Stimulated activated CD8-positive, alpha-beta memory T cell treated with anti-CD3 and anti-CD28 coated beads, Interleukin-12 subunit alpha, Interleukin-12 subunit beta, amount 100 ng/mL, for 4 hours (primary cell): Measurements from ENCODE around the gene MBNL1.

Experiments used
- DNase-seq: peaks from one replicate; pipeline ENCODE4 v3.0.0-alpha.2; 2020; ENCODE audit warnings: low read depth

Gene MBNL1

DNA sequence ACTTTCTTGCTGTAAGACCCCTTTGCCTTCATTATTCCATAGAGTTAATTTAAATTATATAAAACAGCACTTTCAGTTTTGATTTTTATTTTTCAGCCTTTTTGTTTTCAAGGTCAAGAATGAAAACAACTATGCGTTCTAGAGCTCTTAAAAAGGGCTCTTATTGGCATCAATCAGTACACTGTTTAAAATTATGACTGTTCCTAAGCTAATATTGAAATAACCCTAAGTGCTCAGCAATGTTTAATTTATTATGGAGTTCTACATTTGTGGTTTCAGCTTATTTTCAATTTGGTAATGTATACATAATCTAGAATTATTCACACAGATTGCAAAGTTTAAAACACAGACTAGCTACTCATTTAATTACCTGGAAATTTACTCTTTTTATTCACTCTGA lies 179.4 kb downstream of the MBNL1 start:
- DNase-seq: no peak

DNA sequence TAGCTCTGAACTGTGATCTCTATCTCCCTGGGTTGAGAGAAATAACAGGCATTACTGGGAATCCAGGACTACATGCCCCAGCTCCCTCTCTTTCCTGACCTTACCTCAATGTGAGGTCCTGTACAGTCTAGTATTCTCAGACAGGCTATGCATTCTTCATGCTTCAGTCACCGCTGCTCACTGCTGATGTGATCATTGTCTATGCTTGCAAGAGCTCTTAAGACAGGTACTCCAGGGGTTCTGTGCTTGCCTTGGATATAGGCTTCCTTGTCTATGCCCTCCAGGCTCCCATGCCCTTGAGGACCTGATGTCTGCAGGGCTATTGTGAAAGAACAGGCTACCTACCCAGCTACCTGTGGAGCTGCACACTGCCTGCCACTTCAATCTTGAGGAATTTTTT lies 183.6 kb downstream of the MBNL1 start:
- DNase-seq: no peak

DNA sequence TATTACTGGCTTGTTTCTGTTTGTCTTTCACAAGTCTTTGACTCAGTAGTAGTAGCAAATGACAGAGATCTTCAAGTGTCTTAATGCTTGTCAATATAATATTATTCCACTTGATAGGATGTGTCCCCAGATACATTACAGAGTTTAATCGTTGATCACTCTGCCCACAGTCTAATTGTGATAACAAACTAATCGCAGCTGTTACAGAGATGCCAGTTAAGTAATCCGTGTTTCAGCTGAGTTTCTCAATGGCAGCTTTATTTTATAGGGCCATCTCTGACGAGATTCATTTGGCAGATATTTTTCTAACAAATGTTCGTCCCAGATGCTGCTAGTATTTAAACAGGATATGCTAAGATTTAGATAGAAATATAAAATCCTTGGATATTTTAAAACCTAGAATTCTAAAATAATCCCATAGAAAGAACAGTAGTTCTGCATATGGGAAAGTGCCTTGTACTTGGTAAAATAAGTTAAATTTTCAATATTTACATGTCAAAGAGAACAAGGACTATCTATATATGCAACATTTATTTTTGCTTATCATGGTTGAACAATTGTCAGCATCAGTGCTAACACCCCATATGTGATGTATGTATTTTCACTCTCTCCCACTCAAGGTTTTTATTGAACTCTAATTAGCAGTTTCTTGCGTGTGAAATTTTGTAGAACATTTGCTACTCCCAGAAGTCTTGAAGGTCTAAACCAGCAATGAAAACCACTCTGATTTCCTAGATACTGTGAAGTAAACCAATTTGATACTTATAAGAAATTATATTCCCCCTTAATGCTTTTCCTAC lies 185.5 kb downstream of the MBNL1 start:
- DNase-seq: no peak

DNA sequence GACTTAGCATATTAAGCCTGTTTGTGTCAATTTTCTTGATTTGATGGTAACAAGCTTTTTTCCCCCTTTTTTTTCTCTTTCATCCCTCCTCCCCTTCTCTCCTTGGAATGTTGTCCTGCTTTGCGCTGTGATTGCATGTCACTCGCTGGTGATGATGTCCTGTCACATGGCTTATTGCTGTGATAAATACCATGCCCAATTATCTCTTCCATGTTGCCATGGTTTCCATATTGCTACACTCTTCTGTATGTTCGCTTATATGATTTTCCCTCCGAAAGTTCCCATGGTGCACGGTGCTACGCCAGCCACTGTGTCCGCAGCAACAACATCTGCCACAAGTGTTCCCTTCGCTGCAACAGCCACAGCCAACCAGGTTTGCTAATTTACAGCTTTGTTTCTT lies 187.3 kb downstream of the MBNL1 start:
- DNase-seq: no peak

- DNase-seq: no peak
These were observed 189.0 kb downstream of the MBNL1 start for GRCh38 chr3:152457500-152458375.

- DNase-seq: no peak
These were observed 189.8 kb downstream of the MBNL1 start for GRCh38 chr3:152458376-152459117.

- DNase-seq: no peak
These were observed 190.4 kb downstream of the MBNL1 start for GRCh38 chr3:152459118-152459515.

- no peak for DNase-seq
These were observed 190.8 kb downstream of the MBNL1 start for GRCh38 chr3:152459572-152459971.

DNA sequence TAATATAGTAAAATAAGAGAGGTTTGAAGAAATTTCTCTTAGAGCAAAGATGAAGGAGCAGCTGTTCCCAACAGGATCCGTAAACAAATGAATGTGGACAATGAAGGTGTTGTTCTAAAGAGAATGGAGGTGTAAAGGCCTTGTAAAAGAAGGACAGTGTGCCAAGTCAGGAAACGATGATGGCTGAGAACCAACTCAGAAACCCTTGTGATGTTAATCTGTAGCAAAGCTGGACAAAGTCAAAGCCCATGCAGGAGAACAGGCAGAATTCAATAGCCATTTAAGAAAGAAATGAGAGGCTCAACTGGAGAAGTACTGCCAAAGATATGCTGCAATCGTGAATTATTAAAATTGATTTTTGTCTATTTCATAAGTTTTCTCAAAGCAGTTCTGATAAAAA lies 192.2 kb downstream of the MBNL1 start:
- DNase-seq: no peak

DNA sequence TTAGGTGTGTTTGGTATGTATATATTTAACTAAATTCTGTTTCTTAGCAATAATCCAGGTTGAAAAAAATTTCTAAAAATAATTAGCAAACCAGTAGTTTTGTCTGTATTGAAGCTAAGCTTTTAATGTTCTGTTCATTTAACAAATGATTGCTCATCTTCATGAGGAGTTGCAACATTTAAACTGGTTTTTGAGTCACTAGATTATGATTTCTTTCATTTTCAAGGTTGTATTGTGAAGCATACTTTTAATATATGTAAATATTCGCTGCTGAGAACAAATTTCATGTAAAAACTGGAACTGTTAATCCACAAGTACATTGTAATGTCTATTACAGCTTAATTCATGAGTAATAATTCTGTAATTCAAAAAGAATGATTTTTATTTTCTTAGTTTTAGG lies 192.7 kb downstream of the MBNL1 start:
- DNase-seq: no peak

- DNase-seq: no peak
These were observed 198.1 kb downstream of the MBNL1 start for GRCh38 chr3:152466784-152467183.

DNA sequence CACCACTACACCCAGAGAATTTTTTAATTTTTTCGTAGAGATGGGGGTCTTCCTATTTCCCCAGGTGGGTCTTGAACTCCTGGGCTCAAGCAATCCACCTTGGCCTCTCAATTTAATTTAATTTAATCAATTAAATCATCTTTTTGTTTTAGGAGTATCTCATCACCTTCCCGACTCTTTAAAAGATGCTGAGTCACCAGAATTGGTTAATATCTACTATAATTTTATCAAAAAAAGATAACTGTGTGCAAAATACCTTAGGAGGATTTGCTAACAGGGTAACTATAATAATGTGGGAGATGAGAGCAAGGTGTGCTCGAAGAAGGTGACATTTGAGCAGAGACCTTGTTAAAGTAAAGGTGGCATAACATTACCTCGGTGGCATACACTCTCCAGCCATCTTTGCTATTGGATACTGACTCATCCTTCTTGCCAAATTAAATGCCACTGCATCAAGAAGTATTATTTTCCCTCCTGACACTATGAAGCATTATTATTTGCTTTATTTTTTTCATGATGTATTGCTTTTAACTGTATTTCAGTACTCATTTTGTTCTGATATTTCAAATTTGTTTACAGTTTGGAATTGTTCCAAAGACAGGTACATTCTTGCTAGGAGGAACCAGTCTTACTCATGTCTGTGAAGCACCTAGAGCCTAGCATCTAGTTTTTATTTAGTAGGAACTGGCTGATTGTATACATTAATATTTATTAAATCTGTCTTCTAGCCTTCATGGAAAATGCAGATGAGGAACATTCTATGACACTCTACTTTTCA lies 200.7 kb downstream of the MBNL1 start:
- DNase-seq: no peak

DNA sequence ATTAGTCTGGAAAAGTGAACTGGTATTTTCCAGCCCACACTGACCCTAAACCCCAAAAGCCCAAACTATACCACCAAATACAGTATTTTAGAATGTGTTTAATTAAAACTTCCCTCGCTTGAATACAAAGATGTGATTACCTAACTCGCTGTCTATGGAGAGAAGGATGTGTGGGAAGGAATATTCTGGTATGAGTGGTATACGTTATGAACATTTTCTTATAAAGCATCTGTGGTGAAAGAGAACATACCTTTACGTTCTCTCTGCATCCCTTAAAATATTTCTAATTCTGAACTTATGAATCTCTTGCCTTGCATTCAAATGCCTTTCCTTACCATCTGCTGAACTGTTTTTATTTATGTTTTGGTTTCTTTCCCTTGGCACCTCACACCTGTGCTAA lies 201.4 kb downstream of the MBNL1 start:
- no peak for DNase-seq

- DNase-seq: no peak
These were observed 202.2 kb downstream of the MBNL1 start for GRCh38 chr3:152470893-152471292.

DNA sequence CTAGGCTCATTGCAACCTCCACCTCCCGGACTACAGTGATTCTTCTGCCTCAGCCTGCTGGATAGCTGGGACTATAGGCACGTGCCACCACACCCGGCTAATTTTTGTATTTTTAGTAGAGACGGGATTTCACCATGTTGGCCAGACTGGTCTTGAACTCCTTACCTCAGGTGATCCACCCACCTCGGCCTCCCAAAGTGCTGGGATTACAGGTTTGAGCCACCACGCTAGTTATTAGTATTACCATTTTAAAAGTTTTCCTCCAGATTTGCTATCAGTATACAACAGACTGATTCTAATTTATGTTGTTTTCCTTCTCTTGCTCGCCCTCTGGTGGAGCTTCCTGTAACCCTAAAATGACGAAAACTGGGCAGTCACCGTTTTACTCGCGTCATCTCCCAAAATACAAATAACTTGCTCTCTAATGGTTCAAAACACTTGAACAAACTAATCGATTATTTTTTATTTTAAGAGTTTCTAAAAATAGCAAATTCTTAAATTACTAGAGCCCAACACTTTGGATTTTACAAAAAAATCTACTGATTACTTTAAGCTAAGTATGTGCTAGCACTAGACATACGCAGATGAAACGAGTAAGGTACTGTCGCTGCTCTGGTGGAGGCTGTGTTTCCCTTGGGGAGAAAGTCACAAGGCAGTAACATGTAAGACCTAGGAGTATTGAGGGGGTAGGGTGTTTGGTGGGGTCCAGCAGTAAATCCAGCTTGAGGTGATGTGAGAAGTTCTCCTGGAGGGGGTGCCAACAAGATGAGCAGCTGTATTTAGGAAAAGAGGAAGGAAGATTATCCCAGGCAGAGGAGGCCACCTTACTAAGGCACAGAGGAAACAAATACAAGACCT lies 203.3 kb downstream of the MBNL1 start:
- DNase-seq: peak; percentile 32

- no peak for DNase-seq
These were observed 203.9 kb downstream of the MBNL1 start for GRCh38 chr3:152472672-152472954.

DNA sequence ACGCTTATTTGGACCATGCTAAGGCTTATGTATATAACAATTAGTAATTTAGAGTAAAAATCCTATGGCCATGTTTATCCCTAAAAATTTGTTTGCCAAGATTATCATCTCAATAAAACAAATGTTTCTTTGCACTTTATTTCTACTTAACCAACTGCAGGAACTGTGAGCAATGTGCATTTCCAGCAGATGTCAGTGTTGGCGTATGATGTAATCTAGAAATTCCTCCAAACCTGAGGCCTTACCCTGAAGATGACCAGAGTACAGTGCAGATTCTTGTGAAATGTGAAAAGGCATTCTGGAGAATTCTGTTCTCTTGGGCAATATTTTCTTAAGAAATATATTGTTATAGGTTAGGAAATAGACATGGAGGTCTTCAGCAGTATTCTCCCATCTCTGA lies 205.9 kb downstream of the MBNL1 start:
- DNase-seq: no peak

DNA sequence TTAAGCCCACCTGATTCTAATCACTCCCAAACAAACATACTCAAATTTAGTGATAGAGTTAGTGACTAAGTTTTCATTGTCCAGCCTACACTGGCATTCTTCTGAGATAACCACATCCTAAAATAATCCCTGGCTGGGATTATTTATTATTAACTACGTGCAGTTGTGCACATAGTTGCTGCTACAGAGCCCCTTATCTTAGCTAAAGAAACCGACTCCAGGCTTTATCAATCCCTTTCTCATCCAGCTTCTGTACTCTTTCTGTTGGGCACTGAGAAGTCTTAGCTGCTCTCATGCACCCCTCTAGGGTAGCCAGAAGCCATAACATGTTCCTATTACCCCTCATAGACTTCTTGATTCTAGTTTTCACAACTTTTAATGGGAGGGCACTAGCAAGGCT lies 208.7 kb downstream of the MBNL1 start:
- no peak for DNase-seq

DNA sequence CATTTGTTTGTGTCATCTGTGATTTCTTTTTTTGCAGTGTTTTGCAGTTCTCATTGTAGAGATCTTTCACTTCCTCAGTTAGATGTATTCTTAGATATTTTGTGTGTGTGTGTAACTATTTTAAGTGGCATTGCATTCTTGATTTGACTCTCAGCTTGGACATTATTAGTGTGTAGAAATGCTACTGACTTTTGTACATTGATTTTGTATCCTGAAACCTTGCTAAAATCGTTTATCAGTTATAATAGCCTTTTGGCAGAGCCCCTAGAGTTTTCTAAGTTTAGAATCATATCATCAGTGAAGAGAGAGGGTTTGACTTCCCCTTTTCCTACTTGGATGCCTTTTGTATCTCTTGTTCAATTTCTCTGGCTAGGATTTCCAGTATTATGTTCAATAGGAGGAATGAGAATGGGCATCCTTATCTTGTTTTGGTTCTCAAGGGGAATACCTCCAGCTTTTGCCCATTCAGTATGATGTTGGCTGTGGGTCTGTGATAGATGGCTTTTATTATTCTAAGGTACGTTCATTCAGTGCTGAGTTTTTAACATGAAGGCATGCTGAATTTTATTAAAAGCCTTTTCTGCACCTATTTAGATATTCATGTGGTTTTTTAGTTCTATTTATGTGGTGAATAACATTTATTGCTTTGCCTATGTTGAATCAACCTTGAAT lies 211.7 kb downstream of the MBNL1 start:
- no peak for DNase-seq

GRCh38 chr3:152486364-152486763 lies 217.6 kb downstream of the MBNL1 start:
- no peak for DNase-seq

DNA sequence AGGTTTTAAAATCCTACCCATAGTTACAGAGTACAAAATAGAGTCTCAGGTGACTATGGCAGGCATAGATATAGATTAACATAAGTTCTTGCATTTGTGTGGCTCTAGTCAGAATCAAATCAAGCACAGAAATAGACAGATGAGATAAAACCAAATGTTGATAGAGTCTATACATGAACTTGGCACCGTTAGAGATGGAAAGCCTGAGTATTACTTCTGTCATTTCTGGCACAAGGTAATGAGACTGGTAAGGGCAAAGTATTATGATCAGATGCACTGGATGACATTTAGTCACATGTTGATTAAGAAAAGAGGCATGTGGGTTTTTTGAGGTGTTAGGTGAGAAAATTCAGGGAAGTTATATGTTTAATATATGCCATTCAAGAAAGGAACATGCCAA lies 219.7 kb downstream of the MBNL1 start:
- DNase-seq: no peak
